ENCODE measurements around the gene ENSA. TPM values are rescaled to one million over a fixed set of nuclear protein-coding genes. Genes with fewer than 3 reads are reported as not detected.
"Not testable (repeated sequence)": the region's sequence is repeated elsewhere in the genome, so short reads cannot be mapped to it uniquely, and the experiment has no call there.

The ENSA gene
- polyA plus RNA-seq, 1 donor, result 135 TPM

DNA sequence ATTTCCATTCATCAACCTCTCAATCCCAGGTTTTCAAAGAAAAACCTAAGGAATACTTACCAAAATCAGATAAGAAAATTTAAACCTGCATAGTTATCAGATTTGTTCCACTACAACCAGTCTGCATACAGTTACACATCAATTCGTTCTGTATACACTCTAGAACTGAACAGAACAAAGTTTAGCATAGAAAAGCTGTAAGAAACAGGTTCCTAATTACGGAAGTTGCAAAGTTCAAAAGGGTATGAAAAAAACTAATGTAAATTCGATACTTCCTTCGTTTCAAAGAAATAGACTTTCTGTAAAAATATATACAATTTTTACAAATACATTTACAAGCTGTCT, 53.1 kb downstream of the ENSA start:
- peak overlapping the region; percentile 94 for H3K27ac ChIP-seq (ENCODE audit: low read length)
- H3K9me3 ChIP-seq (ENCODE audit: control insufficient read depth, low read depth, low read length), result no peaks in the 10 kb centered on the region
- H3K27me3 ChIP-seq (ENCODE audit: control insufficient read depth, insufficient read depth, low read length), result no peaks in the 10 kb centered on the region
- H3K36me3 ChIP-seq (ENCODE audit: control insufficient read depth, insufficient read depth, low read length), result peaks cover 46% of the 10 kb centered on the region
- H3K4me3 ChIP-seq (ENCODE audit: low read length), result peak overlapping the region; percentile 92
- peaks cover 21% of the 10 kb centered on the region for H3K4me1 ChIP-seq (ENCODE audit: control insufficient read depth, insufficient read depth, low read length)
- no CpG with 5 or more reads among the region's 4 CpGs for WGBS (ENCODE audit: insufficient coverage, low lambda C conversion rate)
- DNase-seq, result peak in 1 of 2 donors; percentile 43

DNA sequence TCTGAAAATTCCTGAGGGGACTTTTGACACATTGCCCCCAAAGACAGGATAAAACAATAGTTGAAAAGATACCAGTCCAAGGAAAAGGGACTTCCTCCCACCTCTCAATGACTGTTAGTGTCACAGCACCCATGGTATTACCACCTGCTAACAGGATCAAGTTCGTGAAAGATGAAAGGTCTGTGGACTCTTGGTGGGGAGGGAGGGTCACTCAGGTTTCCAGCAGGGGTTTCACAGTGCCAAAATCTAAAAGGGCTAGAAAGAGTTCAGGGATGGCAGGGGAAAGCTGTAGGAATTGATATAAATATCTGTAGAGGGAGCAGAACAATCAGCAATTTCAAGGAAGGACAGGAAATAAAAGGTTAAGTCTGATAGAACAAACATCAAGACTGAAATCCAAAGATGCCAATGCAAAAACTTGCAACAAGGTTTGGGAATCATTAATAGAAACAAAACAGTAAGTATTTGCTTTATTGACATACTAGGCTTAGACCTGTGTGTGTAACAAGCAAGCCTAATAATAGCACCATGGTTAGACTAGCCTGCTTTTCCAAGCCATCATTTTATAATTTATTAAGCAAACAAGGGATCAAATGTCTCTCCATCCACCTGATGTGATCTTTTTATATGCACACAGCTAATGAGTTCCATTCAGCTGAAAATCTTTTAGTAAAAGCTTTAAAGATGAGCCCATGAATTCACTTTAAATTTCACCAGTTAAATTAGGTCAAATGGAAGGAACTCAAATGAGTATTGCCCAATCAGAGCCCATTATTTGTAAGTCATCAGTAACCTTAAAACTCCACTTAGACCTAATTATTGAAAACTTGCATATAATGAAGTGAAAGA, 53.7 kb downstream of the ENSA start:
- Histone ChIP-seq H3K27ac (ENCODE audit: low read length) (peak overlapping the region; percentile 94), H3K27me3 (ENCODE audit: control insufficient read depth, insufficient read depth, low read length) (no peaks in the 10 kb centered on the region), H3K9me3 (ENCODE audit: control insufficient read depth, low read depth, low read length) (no peaks in the 10 kb centered on the region), H3K4me1 (ENCODE audit: control insufficient read depth, insufficient read depth, low read length) (peaks cover 21% of the 10 kb centered on the region), H3K4me3 (ENCODE audit: low read length) (peak overlapping the region; percentile 92), H3K36me3 (ENCODE audit: control insufficient read depth, insufficient read depth, low read length) (peaks cover 46% of the 10 kb centered on the region)
- WGBS (ENCODE audit: insufficient coverage, low lambda C conversion rate), result no CpG with 5 or more reads among the region's 1 CpG
- peak in 1 of 2 donors; percentile 10 for DNase-seq

DNA sequence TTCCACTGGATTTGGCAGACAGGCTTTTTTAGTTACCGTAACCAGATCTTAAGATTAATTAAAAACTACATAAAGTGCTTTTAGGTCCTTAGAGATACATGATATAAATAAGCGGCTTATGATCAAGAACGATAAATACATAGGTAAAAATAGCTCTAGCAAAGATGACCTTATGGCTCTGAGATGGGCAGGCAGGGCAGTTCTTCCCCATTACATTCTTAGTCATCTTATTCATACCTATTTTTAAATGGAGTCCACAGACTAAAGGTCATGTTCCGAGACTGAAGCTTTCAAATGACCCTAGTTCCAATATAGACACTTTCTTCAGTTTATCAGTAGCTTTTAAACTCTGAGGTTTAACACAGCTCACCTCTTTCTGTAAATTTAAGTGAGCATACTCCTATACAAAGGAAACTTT, 54.3 kb downstream of the ENSA start:
- Histone ChIP-seq H3K4me3 (ENCODE audit: low read length) (peak overlapping the region; percentile 92), H3K9me3 (ENCODE audit: control insufficient read depth, low read depth, low read length) (no peaks in the 10 kb centered on the region), H3K4me1 (ENCODE audit: control insufficient read depth, insufficient read depth, low read length) (peaks cover 18% of the 10 kb centered on the region), H3K27me3 (ENCODE audit: control insufficient read depth, insufficient read depth, low read length) (no peaks in the 10 kb centered on the region), H3K36me3 (ENCODE audit: control insufficient read depth, insufficient read depth, low read length) (peaks cover 49% of the 10 kb centered on the region), H3K27ac (ENCODE audit: low read length) (peak overlapping the region; percentile 94)
- WGBS (ENCODE audit: insufficient coverage, low lambda C conversion rate), result 0% methylated on average over 1 of the region's 4 CpGs
- DNase-seq, result peak in 1 of 2 donors; percentile 64

DNA sequence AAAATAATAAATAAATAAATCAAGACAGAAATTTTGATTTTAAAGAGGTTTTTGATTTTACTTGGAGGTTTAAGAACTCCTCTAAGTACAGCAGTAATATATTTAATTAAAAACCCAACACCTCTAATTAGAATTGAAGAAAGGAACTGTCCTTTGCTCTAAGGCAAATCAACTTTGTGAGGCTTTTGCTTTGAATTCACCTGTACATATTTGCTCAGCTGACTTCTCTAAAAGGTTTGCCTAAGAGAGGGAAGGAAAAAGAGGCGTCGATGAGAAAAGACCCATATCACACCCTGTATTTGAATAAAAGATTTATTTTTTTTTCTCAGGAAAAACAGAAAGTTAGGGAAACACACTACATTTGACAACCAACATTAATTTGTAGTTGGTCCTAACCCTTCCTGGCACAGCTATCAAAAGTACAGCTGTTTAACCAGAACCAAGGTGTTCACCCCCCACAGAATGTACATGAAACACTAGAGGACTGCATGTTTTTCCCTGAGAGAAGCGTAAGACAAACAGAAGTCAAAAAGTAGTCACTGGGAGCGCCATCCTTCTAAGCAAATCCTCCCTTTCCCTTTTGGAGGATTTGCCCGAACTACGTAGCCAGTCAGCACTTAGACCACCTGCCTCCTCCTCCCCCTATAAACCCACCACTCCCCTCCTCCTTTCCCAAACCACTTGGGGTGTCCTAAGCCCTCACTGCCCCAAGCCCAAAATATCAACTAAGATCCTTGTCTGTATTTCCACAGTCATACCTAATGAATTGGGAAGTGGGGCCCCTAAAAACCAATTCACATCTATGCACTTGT, 54.9 kb downstream of the ENSA start:
- DNase-seq, result peak in 1 of 2 donors; percentile 3
- Histone ChIP-seq H3K27ac (ENCODE audit: low read length) (peak overlapping the region; percentile 94), H3K27me3 (ENCODE audit: control insufficient read depth, insufficient read depth, low read length) (no peaks in the 10 kb centered on the region), H3K9me3 (ENCODE audit: control insufficient read depth, low read depth, low read length) (no peaks in the 10 kb centered on the region), H3K36me3 (ENCODE audit: control insufficient read depth, insufficient read depth, low read length) (peaks cover 52% of the 10 kb centered on the region), H3K4me1 (ENCODE audit: control insufficient read depth, insufficient read depth, low read length) (peaks cover 17% of the 10 kb centered on the region), H3K4me3 (ENCODE audit: low read length) (peak overlapping the region; percentile 14)
- WGBS (ENCODE audit: insufficient coverage, low lambda C conversion rate), result no CpG with 5 or more reads among the region's 6 CpGs

DNA sequence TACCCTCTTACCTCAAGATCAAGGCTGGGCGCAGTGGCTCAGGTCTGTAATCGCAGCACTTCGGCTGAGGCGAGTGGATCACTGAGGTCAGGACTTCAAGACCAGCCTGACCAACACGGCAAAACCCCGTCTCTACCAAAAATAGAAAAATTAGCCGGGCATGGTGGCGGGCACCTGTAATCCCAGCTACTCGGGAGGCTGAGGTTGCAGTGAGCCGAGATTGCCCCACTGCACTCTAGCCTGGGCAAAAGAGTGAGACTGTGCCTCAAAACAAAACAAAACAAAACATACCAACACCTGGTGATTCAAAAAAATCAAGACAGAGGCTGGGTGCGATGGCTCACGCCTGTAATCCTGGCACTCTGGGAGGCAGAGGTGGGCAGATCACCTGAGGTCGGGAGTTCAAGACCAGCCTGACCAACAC, 55.8 kb downstream of the ENSA start:
- H3K27me3 ChIP-seq (ENCODE audit: control insufficient read depth, insufficient read depth, low read length); DNase-seq; H3K27ac ChIP-seq (ENCODE audit: low read length); H3K4me3 ChIP-seq (ENCODE audit: low read length); H3K9me3 ChIP-seq (ENCODE audit: control insufficient read depth, low read depth, low read length): not testable (repeated sequence)
- H3K4me1 ChIP-seq (ENCODE audit: control insufficient read depth, insufficient read depth, low read length), result peaks cover 24% of the 10 kb centered on the region
- WGBS (ENCODE audit: insufficient coverage, low lambda C conversion rate), result no CpG with 5 or more reads among the region's 13 CpGs
- H3K36me3 ChIP-seq (ENCODE audit: control insufficient read depth, insufficient read depth, low read length), result peaks cover 52% of the 10 kb centered on the region

DNA sequence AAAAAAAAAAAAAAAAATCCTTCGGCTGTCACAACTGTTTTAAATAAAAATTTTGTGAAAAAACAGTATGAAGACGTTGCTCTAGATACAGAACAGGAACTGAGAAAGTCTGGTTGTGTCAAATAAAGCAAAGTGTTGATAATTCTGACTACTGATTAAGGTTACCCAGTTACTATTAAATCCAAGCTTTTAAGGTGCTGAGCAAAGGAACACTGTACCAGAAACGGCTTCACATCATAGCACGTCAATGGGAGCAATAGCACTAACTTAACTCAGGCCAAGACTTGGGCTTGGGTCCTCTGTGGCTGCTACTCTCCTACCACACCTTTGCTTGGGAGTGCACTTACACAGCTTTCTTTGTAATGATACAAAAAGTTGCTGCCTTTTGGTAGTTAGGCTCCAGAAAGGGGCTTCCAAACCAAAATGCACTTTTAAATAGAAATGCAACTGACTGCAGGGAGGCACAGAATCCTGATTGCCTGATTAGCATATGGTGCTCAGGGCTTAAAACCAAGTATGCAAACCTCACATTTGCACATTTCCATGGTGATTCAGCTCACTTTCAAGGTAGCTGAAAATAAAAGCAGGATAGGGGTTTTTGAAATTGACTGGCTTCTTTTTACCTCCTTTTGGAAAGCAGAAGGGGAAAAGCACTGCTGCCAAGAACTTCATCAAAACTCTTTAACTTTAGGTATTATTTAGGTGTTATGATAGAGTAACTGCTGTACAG, 56.3 kb downstream of the ENSA start:
- H3K27me3 ChIP-seq (ENCODE audit: control insufficient read depth, insufficient read depth, low read length), result no peaks in the 10 kb centered on the region
- DNase-seq, result peak in 1 of 2 donors; percentile 3
- H3K4me3 ChIP-seq (ENCODE audit: low read length), result no peak overlapping the region
- WGBS (ENCODE audit: insufficient coverage, low lambda C conversion rate), result 100% methylated on average over 1 of the region's 4 CpGs
- no peaks in the 10 kb centered on the region for H3K9me3 ChIP-seq (ENCODE audit: control insufficient read depth, low read depth, low read length)
- no peak overlapping the region for H3K27ac ChIP-seq (ENCODE audit: low read length)
- H3K36me3 ChIP-seq (ENCODE audit: control insufficient read depth, insufficient read depth, low read length), result peaks cover 52% of the 10 kb centered on the region
- peaks cover 30% of the 10 kb centered on the region for H3K4me1 ChIP-seq (ENCODE audit: control insufficient read depth, insufficient read depth, low read length)

Other genes with a start within 250 kb of the ENSA start
- 21.8 TPM for gene TARS2, start 142.2 kb downstream of the ENSA start, polyA plus RNA-seq
- 4.6 TPM for gene ECM1, start 121.5 kb downstream of the ENSA start, polyA plus RNA-seq
- 0.31 TPM for gene FALEC, start 113.9 kb downstream of the ENSA start, polyA plus RNA-seq
- 15.9 TPM for gene ADAMTSL4, start 80.2 kb downstream of the ENSA start, polyA plus RNA-seq
- 225 TPM for gene MCL1, start 50.0 kb downstream of the ENSA start, polyA plus RNA-seq
- gene GOLPH3L, start 67.5 kb upstream of the ENSA start, polyA plus RNA-seq, result 41.4 TPM
- gene HORMAD1, start 91.3 kb upstream of the ENSA start, polyA plus RNA-seq, result 0.21 TPM
- 61.7 TPM for gene CTSS, start 136.2 kb upstream of the ENSA start, polyA plus RNA-seq
- gene CTSK, start 178.6 kb upstream of the ENSA start, polyA plus RNA-seq, result 18.3 TPM
- gene ARNT, start 247.0 kb upstream of the ENSA start, polyA plus RNA-seq, result 35.2 TPM

All from large intestine (tissue), 3 donors.